Renal cortical epithelial cell (primary cell): ENCODE results near the gene BLMH. TPM values are rescaled to one million over a fixed set of nuclear protein-coding genes. Genes with fewer than 3 reads are reported as not detected.

ENCODE experiments used
- DNase-seq: peaks from one replicate; pipeline ENCODE4 v3.0.0-alpha.2; 2011; ENCODE audit warnings: low read depth
- total RNA-seq: library from RNA; depleted of rRNA; stranded (reverse); fragments of >200 nt; gene quantifications from 2 replicates; pipeline ENCODE4 v1.2.3, GENCODE V29; 2014

BLMH gene
- total RNA-seq, 1 donor from 2014 or later = 42.1 TPM

DNA sequence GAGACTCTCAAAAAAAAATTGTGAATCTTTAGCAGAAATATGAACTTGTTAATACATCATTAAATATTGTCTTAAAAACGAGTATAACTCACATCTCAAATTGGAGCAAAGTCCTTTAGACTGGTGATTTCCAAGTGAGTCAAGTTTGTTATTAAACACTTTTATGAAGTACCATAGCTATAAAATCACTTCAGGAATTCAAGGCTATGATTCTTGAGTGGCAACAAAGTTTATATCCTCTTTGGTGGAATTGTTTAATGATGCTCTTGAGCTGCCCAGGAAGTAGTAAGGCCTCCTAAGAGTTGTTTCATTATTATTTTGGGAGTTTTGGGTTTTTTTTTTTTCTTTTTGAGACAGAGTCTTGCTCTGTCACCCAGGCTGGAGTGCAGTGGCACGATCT, 16.7 kb upstream of the BLMH start:
- DNase-seq = peak; percentile 39

DNA sequence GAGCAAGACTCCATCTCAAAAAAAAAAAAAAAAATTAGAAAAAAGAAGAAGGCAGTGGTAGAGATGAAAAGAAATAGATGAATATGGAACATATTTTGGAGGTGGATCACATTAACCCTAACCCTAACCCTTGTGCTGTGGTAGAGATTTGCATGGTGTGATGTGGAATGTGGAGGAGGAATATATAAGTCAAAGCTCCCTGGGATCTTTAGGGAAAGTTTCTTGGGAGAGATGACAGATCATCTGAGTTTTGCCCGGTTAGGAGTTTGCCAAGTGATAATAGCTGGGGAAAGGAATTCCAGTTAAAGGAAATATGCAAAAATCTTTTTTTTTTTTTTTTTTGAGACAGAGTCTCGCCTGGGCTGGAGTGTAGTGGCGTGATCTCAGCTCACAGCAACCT, 13.0 kb upstream of the BLMH start:
- no peak for DNase-seq

GRCh38 chr17:30302241-30302640, 10.5 kb upstream of the BLMH start:
- no peak for DNase-seq

- DNase-seq = no peak
Measured at GRCh38 chr17:30300818-30301217, 9.1 kb upstream of the BLMH start.

GRCh38 chr17:30299000-30299399, 7.3 kb upstream of the BLMH start:
- no peak for DNase-seq

DNA sequence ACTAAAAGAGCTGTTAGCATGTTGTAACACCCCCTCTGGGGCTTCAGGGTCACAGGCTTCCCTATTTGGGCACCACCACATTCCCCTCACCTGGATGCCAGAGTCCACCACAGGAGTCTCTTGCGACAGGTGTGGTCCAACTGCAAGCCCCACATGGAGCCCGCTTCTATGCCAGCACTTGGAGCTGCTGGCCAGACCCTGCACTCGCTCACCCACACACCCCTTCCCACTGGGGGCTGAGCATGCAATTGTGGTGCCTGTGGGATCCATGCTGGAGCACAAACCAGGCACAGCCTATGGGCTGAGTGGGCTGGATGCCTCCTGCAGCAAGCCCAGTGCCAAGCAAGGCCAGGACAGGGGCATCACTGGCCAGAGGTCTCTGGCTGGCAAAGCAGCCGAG, 6.0 kb upstream of the BLMH start:
- DNase-seq = no peak

DNA sequence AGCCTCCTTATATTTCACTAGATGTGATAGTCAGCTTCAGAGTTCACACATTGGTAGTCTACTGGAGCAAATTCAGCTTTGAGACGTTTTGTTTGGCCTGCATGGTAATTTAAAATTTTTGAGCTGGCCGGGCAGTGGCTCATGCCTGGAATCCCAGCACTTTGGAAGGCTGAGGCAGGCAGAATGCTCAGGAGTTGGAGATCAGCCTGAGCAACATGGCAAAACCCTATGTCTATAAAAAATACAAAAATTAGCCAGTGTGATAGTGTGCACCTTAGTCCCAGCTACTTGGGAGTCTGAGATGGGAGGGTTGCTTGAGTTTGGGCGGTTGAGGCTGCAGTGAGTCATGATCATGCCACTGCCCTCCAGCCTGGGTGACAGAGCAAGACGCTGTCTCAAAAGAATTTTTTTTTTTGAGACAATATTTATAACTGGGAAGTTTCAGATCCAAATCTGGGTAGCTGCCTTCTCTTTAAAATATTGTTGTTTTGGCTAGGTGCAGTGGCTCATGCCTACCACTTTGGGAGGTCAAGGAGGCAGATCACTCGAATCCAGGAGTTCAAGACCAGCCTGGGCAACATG, 4.8 kb upstream of the BLMH start:
- DNase-seq = no peak

GRCh38 chr17:30292286-30292858, 628 bp upstream of the BLMH start:
- no peak for DNase-seq

DNA sequence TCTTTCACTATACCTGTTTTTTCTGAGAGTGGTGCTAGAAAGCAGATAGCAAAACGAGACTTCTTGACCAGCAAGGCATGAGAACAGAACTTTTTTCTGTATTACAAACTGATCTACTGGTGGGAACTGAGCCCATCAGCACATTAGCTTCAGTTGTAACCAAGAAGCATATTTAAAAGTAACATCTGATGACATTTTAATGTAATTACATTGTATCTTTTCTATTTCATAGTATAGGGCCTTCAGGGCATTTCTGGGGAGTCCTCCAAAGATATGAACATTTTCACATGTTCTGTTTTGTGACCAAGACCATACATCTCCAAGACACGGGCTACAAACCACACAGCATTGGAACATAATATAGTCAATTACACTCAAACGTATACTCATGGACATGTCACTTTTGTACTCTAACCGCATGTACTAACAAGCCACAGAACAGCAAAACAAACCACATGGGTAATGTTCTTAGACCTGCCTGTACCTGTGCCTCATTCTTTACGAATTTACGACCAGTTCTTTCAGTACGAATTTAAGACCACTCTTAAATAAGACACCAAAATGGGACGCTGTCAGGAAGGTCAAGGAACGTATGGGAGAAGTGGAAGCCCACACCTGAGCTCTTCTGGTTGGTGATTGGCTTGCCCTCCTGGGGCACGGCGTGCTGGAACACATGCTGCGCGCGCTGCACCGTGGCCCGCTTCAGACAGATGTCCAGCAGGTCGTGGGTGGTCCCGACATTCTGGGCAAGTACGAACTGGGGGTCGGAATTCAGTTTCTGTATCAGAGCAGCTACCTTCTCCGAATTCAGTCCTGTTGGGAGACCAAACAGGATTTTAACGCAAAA, 825 bp downstream of the BLMH start:
- DNase-seq = peak; percentile 20

DNA sequence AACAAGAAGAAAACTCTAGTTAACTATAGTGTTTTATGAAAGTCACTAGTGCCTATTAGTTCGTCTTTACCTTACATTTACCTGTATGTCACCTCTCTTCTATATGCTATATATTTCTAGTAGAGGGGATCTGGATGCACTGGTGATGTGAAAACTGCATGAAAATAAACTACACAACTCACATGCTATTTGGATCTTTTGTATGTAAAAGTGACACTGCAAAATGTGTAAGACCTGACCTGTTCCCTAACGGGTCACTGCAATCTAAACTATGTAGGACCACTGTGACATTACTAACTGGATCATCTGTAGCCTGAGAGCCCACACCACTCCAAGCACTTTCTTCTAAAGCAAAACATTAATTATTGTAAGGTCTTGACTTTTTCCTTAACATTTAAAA, 1.7 kb downstream of the BLMH start:
- DNase-seq = no peak

- no peak for DNase-seq
Measured at GRCh38 chr17:30279156-30279555, 12.6 kb downstream of the BLMH start.

DNA sequence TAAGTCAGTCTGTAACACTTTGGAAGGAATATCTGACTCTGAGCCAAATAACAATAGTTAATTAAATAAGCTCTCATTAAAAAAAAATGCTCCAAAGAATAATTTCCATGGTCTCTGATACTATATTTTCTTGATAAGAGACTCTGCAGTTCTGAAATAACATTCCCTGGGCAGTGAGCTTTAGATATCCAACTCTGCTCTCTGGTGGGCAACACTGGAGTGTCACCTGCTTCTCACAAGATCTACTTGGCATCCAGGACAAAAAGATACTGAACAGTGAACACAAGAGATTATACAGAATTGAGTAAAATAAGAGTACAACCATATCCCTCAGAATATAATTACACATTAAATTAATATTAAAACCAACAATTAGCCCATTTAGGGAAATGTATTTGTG, 13.7 kb downstream of the BLMH start:
- DNase-seq = peak; percentile 62

DNA sequence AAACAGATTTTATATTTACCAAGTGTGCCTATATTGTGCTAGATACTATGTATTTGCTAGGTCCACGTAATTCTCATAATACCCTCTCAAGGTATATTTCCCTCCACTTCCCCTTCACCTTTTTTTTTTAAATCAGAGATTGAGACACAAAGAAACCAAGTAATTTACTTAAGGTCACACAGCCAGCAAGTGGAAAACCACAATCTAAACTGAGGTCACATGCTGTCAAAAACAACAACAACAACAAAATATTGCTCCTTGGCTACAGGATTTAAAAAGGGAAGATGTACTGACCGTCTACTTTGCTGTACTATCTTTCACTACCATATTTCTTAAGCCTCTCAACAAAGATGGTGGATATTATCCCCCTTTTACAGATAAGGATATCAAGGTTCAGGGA, 15.8 kb downstream of the BLMH start:
- DNase-seq = no peak

- DNase-seq = peak; percentile 77
Measured at GRCh38 chr17:30274887-30275286, 16.9 kb downstream of the BLMH start.

- DNase-seq = no peak
Measured at GRCh38 chr17:30273373-30273772, 18.4 kb downstream of the BLMH start.

- no peak for DNase-seq
Measured at GRCh38 chr17:30271102-30271501, 20.6 kb downstream of the BLMH start.

- DNase-seq = no peak
Measured at GRCh38 chr17:30267625-30268024, 24.1 kb downstream of the BLMH start.

DNA sequence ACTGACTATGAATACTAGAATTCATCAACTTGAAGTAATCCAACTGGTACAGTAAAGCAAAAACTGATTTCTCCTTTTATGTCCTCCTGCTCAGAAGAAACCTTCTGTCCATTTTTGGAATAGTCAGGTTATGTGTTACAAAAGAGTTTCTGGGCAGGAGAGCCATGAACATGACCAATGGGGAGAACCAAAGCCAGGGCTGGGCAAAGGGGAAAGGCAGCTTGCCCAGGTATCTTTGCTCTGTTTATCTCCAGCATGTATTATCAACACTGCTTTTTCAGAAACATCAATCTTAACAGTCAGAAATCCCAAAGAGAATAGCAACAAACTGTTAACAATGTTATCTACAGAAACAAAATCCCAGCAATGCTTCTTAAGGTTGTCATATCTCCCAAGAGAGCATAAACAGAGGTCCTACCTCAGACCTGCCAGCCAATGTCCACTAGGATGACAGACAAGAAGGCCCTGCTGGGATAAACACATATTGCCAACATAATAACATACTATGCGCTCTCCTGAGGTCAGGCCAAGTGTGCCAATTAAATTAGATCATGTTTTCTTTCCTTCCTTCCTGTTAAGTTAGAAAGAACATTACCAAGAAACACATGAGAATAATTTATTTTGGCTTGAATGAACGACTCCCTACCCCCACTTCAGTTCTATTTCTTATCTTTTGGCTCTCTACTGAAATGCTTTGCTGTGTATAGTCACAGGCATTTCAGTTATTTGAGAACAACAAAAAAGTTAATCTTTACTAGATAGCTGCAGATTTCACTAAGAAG, 28.0 kb downstream of the BLMH start:
- peak; percentile 84 for DNase-seq

- DNase-seq = no peak
Measured at GRCh38 chr17:30256756-30257506, 34.8 kb downstream of the BLMH start.

DNA sequence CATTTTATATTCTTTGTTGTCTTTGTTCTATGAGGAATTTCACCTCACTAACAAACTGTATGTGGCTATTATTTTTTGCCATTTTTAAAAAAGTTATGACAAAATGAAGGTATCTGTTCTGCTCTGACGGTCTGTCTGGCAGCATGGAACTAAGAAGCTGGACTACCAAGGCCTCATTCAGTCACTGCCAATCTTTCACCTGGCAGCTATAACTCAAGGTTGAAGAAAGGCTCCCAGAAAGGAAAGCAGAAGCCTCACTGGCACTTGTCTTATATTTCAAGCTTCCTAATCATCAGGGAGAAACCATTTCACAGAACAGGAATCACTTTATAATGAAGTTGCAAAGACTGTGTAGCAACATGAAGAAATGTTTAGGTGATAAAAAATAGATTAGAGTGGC, 37.6 kb downstream of the BLMH start:
- DNase-seq = no peak

DNA sequence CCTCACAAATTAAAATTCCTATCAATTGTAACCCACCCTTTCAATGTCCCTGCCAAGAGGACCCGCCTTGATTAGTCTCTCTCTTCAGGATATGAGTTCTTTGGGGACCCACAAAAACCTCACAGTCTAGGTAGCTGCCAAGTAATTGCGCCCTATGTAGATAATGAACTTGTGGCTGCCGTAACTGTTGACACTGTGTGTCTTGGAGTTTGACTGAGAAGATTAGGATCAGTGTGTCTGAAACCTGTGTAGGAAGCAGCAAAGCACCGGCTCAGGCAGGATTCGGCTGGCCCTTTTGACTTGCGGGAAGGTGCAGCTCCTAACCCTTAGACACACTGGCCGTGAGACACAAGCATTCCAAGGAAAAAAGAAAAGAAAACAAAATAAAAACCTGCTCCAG, 38.4 kb downstream of the BLMH start:
- DNase-seq = peak; percentile 14

DNA sequence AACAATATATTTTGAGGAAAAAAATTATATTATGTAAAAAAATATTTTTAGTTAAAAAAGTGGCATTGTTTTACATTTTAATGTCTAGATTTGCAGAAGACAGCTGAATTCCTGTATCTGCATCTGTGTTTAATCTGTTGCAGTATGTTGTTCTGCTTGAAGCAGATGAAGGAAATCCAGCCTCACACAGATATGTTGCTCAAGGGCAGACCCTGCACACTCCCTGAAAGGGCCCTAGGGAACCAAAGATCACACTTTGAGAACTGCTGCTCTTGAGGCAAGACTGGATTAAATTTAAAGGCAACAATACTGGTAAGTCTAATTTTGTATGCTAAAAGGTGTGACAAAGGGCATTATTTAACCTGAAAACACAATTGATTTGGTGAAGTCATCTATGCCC, 39.8 kb downstream of the BLMH start:
- DNase-seq = no peak
